GM18517 (cell line): ENCODE results near the gene ALOXE3.
A peak's percentile ranks its signal among the peaks of the same experiment; 100 is the strongest.

Source experiments
- ATAC-seq: cut with Tn5 transposase; IDR thresholded peaks from one replicate; pipeline ENCODE4 v1.9.1; 2021; ENCODE audit warnings: mild to moderate bottlenecking, moderate library complexity; ENCODE audit not compliant: unreplicated experiment

ALOXE3 gene

GRCh38 chr17:8142887-8143580 lies 24.7 kb upstream of the ALOXE3 start:
- no peak for ATAC-seq

GRCh38 chr17:8142158-8142886 lies 24.0 kb upstream of the ALOXE3 start:
- no peak for ATAC-seq

- no peak for ATAC-seq
These were observed 23.4 kb upstream of the ALOXE3 start for GRCh38 chr17:8141741-8142140.

GRCh38 chr17:8141045-8141444 lies 22.7 kb upstream of the ALOXE3 start:
- ATAC-seq: no peak

GRCh38 chr17:8140065-8141029 lies 22.0 kb upstream of the ALOXE3 start:
- ATAC-seq: no peak

GRCh38 chr17:8138672-8139371 lies 20.5 kb upstream of the ALOXE3 start:
- peak; percentile 66 for ATAC-seq

GRCh38 chr17:8138374-8138671 lies 20.0 kb upstream of the ALOXE3 start:
- no peak for ATAC-seq

- no peak for ATAC-seq
These were observed 19.5 kb upstream of the ALOXE3 start for GRCh38 chr17:8137645-8138373.

GRCh38 chr17:8133941-8134340 lies 15.6 kb upstream of the ALOXE3 start:
- ATAC-seq: no peak

- no peak for ATAC-seq
These were observed 15.1 kb upstream of the ALOXE3 start for GRCh38 chr17:8133399-8133798.

- no peak for ATAC-seq
These were observed 13.6 kb upstream of the ALOXE3 start for GRCh38 chr17:8131844-8132441.

GRCh38 chr17:8128125-8128784 lies 9.9 kb upstream of the ALOXE3 start:
- no peak for ATAC-seq

GRCh38 chr17:8126491-8127066 lies 8.3 kb upstream of the ALOXE3 start:
- no peak for ATAC-seq

GRCh38 chr17:8125947-8126490 lies 7.7 kb upstream of the ALOXE3 start:
- ATAC-seq: no peak

- ATAC-seq: no peak
These were observed 7.0 kb upstream of the ALOXE3 start for GRCh38 chr17:8125154-8125946.

- ATAC-seq: no peak
These were observed 6.2 kb upstream of the ALOXE3 start for GRCh38 chr17:8124350-8125153.

GRCh38 chr17:8123695-8124349 lies 5.5 kb upstream of the ALOXE3 start, which contains the start of gene HES7:
TSS of gene HES7 (minus strand) at chr17:8124106. CDS start at chr17:8124084, 22 bp downstream.
- no peak for ATAC-seq
